Measurements from ENCODE around the gene C10orf67. TPM values are rescaled to one million over a fixed set of nuclear protein-coding genes. Genes with fewer than 3 reads are reported as not detected.

The C10orf67 gene
- total and polyA plus RNA-seq, 2 of the 8 experiments (the other 6 are each of a cell fraction or from before 2014, with no cell fraction given), result 0.05 to 0.11 TPM

- Histone ChIP-seq H2BK5ac (ENCODE audit: low read depth, low read length) (no peak overlapping the region), H3K56ac (replicated peaks; ENCODE audit: insufficient read length, low read depth, low read length) (no peak overlapping the region), H3K4me2 (ENCODE audit: insufficient read depth in 1 of 2, low read depth in 2 of 2, low read length in 2 of 2) (no peak overlapping the region), H3K27me3 (replicated peaks in 1 of 4; ENCODE audit: control insufficient read depth in 3 of 4, extremely low read depth in 1 of 4, insufficient read depth in 3 of 4, low read length in 3 of 4) (no peaks in the 10 kb centered on the region), H4K20me1 (replicated peaks in 1 of 2; ENCODE audit: control insufficient read depth in 1 of 2, insufficient read depth in 2 of 2, low read length in 2 of 2) (no peaks in the 10 kb centered on the region), H2BK120ac (replicated peaks; ENCODE audit: low read depth, low read length) (no peak overlapping the region), H3K79me1 (ENCODE audit: low read depth, low read length) (no peaks in the 10 kb centered on the region), H4K5ac (ENCODE audit: insufficient read length, low read depth, low read length) (no peak overlapping the region), H2AFZ (ENCODE audit: low read length) (no peak overlapping the region), H4K8ac (ENCODE audit: extremely low read depth, insufficient read depth, low read length) (no peak overlapping the region), H2BK12ac (ENCODE audit: low read depth, low read length) (no peak overlapping the region), H2AK5ac (ENCODE audit: low read depth, low read length) (no peak overlapping the region), H3K18ac (ENCODE audit: extremely low read depth, low read length) (no peak overlapping the region), H3K14ac (ENCODE audit: insufficient read length) (no peak overlapping the region), H3K9ac (replicated peaks in 1 of 4; ENCODE audit: extremely low read depth in 1 of 4, low read depth in 3 of 4, low read length in 3 of 4) (no peak overlapping the region), H3K36me3 (ENCODE audit: control insufficient read depth in 2 of 4, insufficient read depth in 4 of 4, low read length in 3 of 4) (no peaks in the 10 kb centered on the region), H3K23ac (ENCODE audit: insufficient read length) (no peak overlapping the region), H3K27ac (ENCODE audit: low read depth, low read length) (no peak overlapping the region), H4K91ac (replicated peaks; ENCODE audit: insufficient read length, low read length) (no peak overlapping the region), H3K9me3 (ENCODE audit: insufficient read depth in 2 of 2, low read depth in 1 of 2, low read length in 1 of 2) (no peaks in the 10 kb centered on the region), H3K23me2 (ENCODE audit: low read depth, low read length) (no peaks in the 10 kb centered on the region; the same call in 1 of the 2 replicates), H2BK20ac (ENCODE audit: low read length) (no peak overlapping the region), H3K4ac (replicated peaks; ENCODE audit: insufficient read length, low read depth, low read length) (no peak overlapping the region), H3K4me1 (replicated peaks in 1 of 4; ENCODE audit: control insufficient read depth in 3 of 4, insufficient read depth in 4 of 4, low read length in 3 of 4) (no peaks in the 10 kb centered on the region), H3K4me3 (ENCODE audit: extremely low read depth in 1 of 4, insufficient read depth in 2 of 4, low read depth in 3 of 4, low read length in 4 of 4) (no peak overlapping the region), H2BK15ac (ENCODE audit: low read length) (no peak overlapping the region), H3K79me2 (ENCODE audit: control insufficient read depth in 1 of 2, insufficient read depth in 2 of 2, low read length in 2 of 2) (no peaks in the 10 kb centered on the region)
- DNase-seq (ENCODE audit: low read depth in 1 of 2, low spot score in 2 of 2) (no peak), FAIRE-seq (no peak)
- CTCF ChIA-PET (ENCODE audit: partially characterized antibody), result interaction anchor here (0.9 to 8.0 kb wide), 4 partner anchors 18 to 385 kb away, joined by 3 to 61 read pairs (median 4); no protein-coding TSS in a partner anchor
- POLR2A ChIA-PET (ENCODE audit: partially characterized antibody), result no interaction called here
- WGBS, 2 experiments (ENCODE audit: extremely low coverage in 1 of 2, insufficient coverage in 1 of 2, insufficient read length in 1 of 2, insufficient replicate concordance in 2 of 2, low coverage in 1 of 2, low lambda C conversion rate in 2 of 2, missing lambda C conversion rate in 1 of 2), result 100% methylated on average over 1 of the region's 1 CpG; no CpG with 5 or more reads in 1 of the 2 experiments
- no peak for TF ChIP-seq CBX8 (IDR thresholded peaks at IDR 0.05; ENCODE audit: borderline replicate concordance, low read depth, low read length)
- no peak for TF ChIP-seq RBBP5 (IDR thresholded peaks at IDR 0.05; ENCODE audit: borderline replicate concordance, low read depth, low read length)
- TF ChIP-seq CREB1 (IDR thresholded peaks at IDR 0.05), result no peak
Measured at GRCh38 chr10:23311034-23311433, 33.6 kb downstream of the C10orf67 start.

Measured in H1 (cell line).